ENCODE measurements around the gene PLAGL2.

PLAGL2 gene

DNA sequence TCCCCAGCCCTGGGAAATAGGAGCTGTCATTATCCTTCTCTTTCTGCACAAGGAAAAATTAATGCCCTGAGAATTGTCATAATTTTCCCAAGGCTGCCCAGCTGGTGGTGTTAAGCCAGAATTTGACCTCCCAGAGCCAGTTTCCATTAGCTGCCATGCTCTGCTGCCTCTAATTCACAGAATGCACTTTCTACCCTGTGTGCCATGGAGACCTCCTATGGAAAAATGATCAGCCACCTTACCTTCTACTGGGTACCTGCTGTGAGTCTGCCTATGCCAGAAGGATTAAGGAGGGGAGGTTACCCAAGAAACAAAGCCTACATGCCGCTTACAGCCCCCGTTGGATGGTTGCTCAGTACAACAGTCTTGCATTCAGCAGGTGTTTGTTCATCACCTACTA is 29.3 kb upstream of the PLAGL2 start:
- TF ChIP-seq, protein P1, sequence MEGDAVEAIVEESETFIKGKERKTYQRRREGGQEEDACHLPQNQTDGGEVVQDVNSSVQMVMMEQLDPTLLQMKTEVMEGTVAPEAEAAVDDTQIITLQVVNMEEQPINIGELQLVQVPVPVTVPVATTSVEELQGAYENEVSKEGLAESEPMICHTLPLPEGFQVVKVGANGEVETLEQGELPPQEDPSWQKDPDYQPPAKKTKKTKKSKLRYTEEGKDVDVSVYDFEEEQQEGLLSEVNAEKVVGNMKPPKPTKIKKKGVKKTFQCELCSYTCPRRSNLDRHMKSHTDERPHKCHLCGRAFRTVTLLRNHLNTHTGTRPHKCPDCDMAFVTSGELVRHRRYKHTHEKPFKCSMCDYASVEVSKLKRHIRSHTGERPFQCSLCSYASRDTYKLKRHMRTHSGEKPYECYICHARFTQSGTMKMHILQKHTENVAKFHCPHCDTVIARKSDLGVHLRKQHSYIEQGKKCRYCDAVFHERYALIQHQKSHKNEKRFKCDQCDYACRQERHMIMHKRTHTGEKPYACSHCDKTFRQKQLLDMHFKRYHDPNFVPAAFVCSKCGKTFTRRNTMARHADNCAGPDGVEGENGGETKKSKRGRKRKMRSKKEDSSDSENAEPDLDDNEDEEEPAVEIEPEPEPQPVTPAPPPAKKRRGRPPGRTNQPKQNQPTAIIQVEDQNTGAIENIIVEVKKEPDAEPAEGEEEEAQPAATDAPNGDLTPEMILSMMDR (IDR thresholded peaks at IDR 0.05; ENCODE audit: extremely low read depth, insufficient read depth, missing control alignments), result no peak
- DNase-seq (ENCODE audit: low spot score), result no peak
- in situ Hi-C loops (cut with MboI; ENCODE audit: low pct_unique_long_range_greater_than_20kb, low sequenced_read_pairs, unreplicated experiment), result no loop called here

DNA sequence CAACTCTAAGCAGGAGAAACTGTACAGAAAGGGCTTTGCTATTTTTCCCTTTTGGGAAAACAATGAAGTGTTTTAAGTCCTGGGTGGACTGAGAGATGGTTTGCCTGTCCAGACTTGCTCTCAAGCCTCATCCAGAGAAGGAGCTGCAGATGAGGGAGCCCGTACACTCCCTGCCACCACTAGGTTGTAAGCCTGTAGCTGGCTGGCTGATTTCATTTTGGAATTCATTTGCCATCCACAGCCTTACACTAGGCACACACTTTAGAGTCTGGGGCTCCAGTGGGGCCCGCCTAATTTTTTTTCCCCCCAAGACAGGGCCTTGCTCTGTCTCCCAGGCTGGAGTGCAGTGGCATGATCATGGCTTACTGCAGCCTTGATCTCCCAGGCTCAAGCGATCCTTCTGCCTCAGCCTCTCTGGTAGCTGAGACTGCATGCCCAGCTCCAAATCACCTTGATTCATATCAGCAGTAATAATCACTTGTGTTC is 28.5 kb upstream of the PLAGL2 start:
- no peak for DNase-seq (ENCODE audit: low spot score)
- TF ChIP-seq, protein P1 (IDR thresholded peaks at IDR 0.05; ENCODE audit: extremely low read depth, insufficient read depth, missing control alignments), result no peak
- in situ Hi-C loops (cut with MboI; ENCODE audit: low pct_unique_long_range_greater_than_20kb, low sequenced_read_pairs, unreplicated experiment), result no loop called here

DNA sequence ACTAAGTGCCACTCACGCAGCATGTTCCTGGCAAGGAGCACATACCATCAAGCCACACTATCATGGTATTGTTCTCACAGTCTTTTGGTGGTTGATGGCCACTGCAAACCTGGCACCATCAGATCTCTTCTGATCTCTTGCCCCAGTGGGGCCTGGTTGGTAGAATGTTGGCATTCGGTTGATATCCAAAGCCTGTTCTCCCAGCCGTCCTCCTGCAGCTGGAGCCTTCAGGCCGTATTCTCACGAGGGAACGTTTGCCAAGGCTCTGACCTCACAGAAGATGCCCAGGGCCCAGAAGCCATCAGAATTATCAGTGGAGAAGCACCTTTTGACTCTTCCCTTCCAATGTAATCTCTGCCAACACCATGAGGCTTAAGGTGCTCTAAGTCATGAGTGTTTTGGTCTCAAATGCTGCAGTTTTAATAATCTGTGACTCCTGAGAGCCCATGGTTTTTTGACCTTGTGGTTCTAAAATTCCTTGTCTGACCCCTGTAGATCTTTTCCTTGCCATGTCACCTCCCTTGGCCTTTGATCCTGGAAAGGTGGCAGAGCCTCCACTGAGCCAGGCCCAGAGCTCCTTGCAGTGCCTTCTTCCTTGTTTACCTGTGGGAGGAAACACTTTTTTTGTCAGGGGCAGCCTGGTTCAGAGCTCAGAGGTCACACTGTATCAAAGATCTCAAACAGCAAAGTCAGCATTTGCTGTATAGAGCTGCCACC is 27.9 kb upstream of the PLAGL2 start:
- TF ChIP-seq, protein P1 (IDR thresholded peaks at IDR 0.05; ENCODE audit: extremely low read depth, insufficient read depth, missing control alignments), result no peak
- no peak for DNase-seq (ENCODE audit: low spot score)
- in situ Hi-C loops (cut with MboI; ENCODE audit: low pct_unique_long_range_greater_than_20kb, low sequenced_read_pairs, unreplicated experiment), result no loop called here

DNA sequence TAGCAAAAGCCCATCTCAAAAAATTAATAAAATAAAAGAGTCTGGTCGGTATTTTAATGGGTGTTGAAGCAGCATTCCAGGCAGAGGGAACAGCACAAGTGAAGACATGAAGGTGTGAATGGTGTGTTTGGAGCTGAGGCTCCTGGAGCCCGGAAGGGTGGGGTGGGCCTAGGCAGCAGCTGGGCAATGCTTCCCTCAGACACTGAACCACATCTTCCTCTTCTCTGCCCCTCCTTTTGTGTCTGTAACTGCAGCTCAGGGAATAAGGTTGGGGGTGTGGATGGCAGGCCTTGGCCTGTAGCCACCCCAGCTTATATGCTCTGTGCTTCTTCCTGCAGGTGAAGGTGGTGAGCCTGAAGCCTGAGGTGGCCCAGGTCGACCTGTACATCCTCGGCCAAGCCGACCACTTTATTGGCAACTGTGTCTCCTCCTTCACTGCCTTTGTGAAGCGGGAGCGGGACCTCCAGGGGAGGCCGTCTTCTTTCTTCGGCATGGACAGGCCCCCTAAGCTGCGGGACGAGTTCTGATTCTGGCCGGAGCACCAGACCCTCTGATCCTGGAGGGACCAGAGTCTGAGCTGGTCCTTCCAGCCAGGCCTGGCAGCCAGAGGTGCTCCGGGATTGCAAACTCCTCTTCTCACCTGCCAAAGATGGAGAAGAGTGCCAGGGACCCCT is 26.7 kb upstream of the PLAGL2 start:
- in situ Hi-C loops (cut with MboI; ENCODE audit: low pct_unique_long_range_greater_than_20kb, low sequenced_read_pairs, unreplicated experiment), result no loop called here
- TF ChIP-seq, protein P1 (IDR thresholded peaks at IDR 0.05; ENCODE audit: extremely low read depth, insufficient read depth, missing control alignments), result no peak

DNA sequence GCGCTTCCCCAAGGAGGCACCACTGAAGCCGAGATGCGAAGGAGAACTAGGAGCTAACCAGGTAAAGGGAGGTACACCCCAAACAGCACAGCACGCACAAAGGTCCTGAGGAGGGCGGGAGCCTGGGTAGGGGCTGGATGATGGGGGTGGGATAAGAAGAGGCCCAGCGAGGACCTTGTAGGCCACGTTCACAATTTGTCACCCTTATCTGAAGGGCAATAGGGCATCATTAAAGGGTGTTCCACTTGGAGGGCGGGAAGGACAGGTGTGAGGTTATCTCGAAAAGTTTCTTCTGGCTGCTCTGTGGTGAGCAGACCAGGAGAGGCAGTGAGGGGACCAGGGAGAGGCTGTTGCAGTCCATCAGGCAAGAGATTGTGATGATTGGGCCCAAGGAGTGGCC is 25.7 kb upstream of the PLAGL2 start:
- in situ Hi-C loops (cut with MboI; ENCODE audit: low pct_unique_long_range_greater_than_20kb, low sequenced_read_pairs, unreplicated experiment), result no loop called here
- TF ChIP-seq, protein P1 (IDR thresholded peaks at IDR 0.05; ENCODE audit: extremely low read depth, insufficient read depth, missing control alignments), result no peak

More for the DNA sequence above, 26.7 kb upstream of the PLAGL2 start:
- DNase-seq (ENCODE audit: low spot score), result no peak

DNA sequence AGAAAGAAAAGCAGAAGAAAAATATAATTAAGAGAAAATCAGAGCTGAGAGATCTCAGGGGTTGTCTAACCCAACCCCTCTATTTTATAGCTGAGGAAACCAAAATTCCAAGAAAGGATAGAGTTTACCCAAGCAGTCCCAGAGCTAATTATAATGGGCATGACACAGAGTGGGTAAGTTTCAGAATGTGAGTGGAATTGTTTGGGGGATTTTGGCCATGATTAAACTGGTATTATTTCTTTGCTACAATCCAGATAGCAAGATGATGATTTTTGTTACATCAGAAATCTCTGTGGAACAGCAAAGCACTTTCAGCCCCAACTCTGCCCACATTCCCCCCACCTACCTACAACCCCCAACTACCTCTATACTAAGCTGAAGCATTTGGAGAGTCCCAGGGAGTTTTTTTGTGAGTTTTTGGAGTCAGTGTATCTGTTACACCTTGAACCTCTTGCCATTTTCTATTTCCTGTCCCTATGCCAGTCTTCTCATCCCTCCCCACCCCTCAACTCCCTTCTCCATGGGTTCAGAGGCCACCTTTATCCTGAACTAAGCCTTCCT is 24.9 kb upstream of the PLAGL2 start:
- TF ChIP-seq, protein P1 (IDR thresholded peaks at IDR 0.05; ENCODE audit: extremely low read depth, insufficient read depth, missing control alignments), result no peak
- no peak for DNase-seq (ENCODE audit: low spot score)
- in situ Hi-C loops (cut with MboI; ENCODE audit: low pct_unique_long_range_greater_than_20kb, low sequenced_read_pairs, unreplicated experiment), result no loop called here

More for the DNA sequence above, 25.7 kb upstream of the PLAGL2 start:
- DNase-seq (ENCODE audit: low spot score), result no peak

Data from GM13977 (cell line).